HG03521 (cell line): ENCODE results near the gene P4HA1.

Source experiments
- ATAC-seq: cut with Tn5 transposase; IDR thresholded peaks from one replicate; pipeline ENCODE4 v1.9.1; 2021; ENCODE audit warnings: mild to moderate bottlenecking, moderate library complexity; ENCODE audit not compliant: unreplicated experiment

P4HA1 gene

DNA sequence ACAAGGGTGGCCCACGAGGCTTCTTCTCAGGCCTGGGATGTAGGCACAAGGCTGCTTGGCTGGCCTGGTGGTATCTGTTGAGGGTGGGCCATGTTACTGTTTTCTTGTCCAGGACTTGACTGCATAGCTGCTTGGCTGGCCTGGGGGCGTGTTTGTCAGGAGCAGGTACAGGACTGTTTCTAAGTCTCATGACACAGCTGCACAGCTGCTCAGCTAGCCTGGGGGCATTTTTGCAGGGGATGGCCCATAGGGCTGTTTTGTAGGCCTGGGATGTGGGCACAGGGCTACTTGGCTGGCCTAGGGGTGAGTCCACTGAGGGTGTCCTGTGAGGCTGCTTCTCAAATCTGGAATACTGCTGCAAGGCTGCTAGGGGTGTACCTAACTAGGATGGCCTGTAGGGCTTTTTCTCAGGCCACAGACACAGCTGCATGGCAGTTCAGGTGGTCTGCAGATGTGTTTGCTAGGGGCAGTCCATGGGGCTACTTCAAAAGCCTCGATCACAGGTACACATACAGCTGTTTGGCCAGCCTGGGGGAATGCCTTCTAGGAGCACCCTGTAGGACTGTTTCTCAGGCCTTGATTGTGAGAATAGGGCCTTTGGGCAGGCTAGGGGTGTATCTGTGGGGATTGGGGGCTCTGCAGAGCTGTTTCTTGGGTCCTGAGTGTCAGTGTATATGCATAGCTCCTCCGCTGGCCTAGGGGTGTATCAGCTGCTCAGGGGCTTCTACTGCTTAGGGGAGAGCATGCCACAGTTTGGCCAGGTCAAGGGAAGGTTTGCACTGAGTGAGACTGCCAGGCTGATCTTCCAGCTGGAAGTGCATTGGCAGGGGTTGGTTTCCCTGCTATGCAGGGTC, 115.4 kb downstream of the P4HA1 start:
- no peak for ATAC-seq

DNA sequence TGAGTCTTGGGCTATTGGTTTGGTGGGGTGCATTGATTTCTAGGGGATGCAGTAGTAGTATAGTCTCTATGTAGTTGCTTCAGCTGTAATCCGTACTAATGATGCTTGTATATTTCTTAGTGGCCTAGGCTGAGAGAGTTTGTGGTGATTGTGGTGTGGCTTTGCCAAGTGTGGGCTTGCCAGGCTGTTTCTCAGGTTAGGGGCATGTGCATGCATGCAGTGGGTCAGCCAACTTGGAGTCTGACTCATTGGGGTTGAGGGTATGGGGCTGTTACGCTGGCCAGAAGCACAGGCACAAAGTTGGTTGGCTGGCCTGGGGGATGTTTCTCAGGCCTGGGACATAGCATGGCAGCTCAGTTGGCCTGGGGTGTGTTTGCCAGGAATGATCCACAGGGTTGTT, 116.3 kb downstream of the P4HA1 start:
- ATAC-seq, result no peak

DNA sequence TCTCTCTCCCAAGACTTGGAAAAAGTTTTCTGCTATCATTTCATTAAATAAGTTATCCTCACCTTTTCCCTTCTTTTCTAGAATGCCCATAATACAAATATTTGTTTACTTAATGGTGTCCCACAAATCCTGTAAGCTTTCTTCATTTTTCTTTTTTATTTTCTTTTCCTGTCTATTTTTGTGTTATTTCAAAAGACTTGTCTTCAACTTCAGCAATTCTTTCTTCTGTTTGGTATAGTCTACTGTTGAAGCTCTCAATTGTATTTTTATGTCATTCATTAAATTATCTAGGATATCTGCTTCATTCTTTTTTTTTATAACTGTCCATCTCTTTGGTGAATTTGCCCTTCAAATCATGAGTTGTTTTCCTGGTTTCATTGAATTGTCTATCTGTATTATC, 117.0 kb downstream of the P4HA1 start:
- ATAC-seq, result no peak

DNA sequence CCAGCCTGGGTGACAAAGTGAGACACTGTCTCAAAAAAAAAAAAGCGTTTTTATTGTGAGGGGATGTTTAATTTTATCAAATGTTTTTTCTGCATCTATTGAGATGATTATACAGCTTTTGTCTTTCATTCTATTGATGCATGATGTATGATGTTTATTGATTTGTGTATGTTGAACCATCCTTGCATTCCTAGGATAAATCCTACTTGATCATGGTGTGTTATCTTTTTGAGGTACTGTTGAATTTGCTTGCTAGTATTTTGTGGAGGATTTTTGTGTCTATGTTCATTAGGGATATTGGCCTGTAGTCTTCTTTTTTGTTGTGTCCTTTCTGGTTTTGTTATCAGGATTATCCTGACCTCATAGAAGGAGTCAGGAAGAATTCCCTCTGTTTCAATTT, 119.8 kb downstream of the P4HA1 start:
- ATAC-seq, result no peak
